Right atrium auricular region (tissue), 2 donors: ENCODE data around the gene LGR6. TPM values are rescaled to one million over a fixed set of nuclear protein-coding genes. Genes with fewer than 3 reads are reported as not detected.
A peak's percentile ranks its signal among the peaks of the same experiment; 100 is the strongest.

ENCODE experiments used
- DNase-seq: peaks from one replicate; pipeline ENCODE4 v3.0.0-alpha.2; 2019; ENCODE audit warnings: low spot score
- H3K27ac ChIP-seq, 2 donors: fragments of 200-600 bp; sonication (generic); 1 replicate in 1 of 2; 2 replicates in 1 of 2; pipeline ENCODE4 v1.5.1; 2016 to 2019
- H3K27me3 ChIP-seq, 2 donors: fragments of 200-600 bp; sonication (generic); one replicate each; pipeline versions ENCODE4 v1.5.1 to v1.6.0; 2017 to 2019
- H3K36me3 ChIP-seq: fragments of 200-600 bp; sonication (generic); one replicate; pipeline ENCODE4 v1.5.1; 2016
- H3K4me1 ChIP-seq, 2 donors: fragments of 200-600 bp; sonication (generic); one replicate each; pipeline versions ENCODE4 v1.5.1 to v1.6.0; 2017 to 2019
- H3K4me3 ChIP-seq, 2 donors: fragments of 200-600 bp; sonication (generic); 1 replicate in 1 of 2; 2 replicates in 1 of 2; pipeline ENCODE4 v1.5.1; 2017 to 2019; ENCODE audit warnings: mild to moderate bottlenecking in 1 of 2, moderate library complexity in 1 of 2
- H3K9me3 ChIP-seq, 2 donors: fragments of 200-600 bp; sonication (generic); one replicate each; pipeline ENCODE4 v1.5.1; 2019
- total RNA-seq, 2 donors: library from RNA; depleted of rRNA; stranded (reverse); fragments of >200 nt; gene quantifications; one replicate each; pipeline ENCODE4 v1.1.0, GENCODE V29; 2016
- TF ChIP-seq, protein P1 (sequence below), 2 donors: fragments of 200-600 bp; sonication (generic); IDR thresholded peaks; one replicate each; pipeline ENCODE4 v1.5.1; 2019; ENCODE audit warnings: antibody characterized with exemption in 2 of 2

Gene LGR6
- total RNA-seq, 2 donors from 2014 or later: 5.5 to 17.0 TPM

DNA sequence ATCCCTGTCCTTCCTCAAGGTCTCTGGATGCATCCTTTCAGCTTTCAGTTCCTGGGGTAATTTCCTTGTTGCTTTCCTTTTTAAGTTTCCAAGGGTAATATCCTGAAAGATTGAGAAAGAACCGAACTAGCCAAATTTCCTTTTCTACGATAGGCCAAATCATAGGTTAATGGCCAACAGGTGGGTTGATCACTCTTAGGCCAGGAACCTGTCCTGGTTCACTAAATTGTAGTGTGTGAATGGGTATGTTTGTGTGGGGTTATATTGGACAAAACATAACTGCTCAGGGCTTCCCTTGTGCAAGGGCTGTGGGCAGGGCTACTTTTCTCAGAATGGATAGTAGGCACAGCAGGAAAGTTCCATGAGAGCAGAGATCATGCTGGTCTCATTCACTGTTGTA lies 131.0 kb downstream of the LGR6 start:
- no peaks in the 10 kb centered on the region for H3K9me3 ChIP-seq
- H3K4me1 ChIP-seq: no peaks in the 10 kb centered on the region
- TF ChIP-seq, protein P1, sequence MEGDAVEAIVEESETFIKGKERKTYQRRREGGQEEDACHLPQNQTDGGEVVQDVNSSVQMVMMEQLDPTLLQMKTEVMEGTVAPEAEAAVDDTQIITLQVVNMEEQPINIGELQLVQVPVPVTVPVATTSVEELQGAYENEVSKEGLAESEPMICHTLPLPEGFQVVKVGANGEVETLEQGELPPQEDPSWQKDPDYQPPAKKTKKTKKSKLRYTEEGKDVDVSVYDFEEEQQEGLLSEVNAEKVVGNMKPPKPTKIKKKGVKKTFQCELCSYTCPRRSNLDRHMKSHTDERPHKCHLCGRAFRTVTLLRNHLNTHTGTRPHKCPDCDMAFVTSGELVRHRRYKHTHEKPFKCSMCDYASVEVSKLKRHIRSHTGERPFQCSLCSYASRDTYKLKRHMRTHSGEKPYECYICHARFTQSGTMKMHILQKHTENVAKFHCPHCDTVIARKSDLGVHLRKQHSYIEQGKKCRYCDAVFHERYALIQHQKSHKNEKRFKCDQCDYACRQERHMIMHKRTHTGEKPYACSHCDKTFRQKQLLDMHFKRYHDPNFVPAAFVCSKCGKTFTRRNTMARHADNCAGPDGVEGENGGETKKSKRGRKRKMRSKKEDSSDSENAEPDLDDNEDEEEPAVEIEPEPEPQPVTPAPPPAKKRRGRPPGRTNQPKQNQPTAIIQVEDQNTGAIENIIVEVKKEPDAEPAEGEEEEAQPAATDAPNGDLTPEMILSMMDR (IDR thresholded peaks at IDR 0.05): no peak
- no peak for DNase-seq
- H3K27ac ChIP-seq: no peak overlapping the region
- no peaks in the 10 kb centered on the region for H3K36me3 ChIP-seq
- no peaks in the 10 kb centered on the region for H3K27me3 ChIP-seq
- H3K4me3 ChIP-seq: no peak overlapping the region

DNA sequence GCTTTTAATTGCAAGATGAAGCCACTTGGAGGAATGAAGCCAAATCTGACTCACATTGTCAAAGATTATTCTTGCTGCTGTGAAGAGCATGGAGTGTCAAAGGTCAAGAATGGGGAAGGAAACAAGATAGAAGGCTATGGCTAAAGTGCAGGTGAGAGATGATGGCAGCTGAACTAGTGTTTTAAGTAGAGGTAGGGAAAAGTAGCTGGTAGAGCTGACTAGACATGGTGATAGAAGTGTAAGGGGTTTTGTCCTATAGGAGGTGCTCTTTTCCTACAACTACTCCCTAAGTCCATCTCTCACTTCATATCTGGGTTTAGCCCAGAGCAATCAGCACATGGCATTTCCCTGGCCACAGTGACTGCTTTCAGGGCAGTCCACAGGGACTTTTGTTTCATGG lies 136.3 kb downstream of the LGR6 start:
- DNase-seq: no peak
- no peaks in the 10 kb centered on the region for H3K4me1 ChIP-seq
- TF ChIP-seq, protein P1 (IDR thresholded peaks at IDR 0.05): no peak
- H3K27ac ChIP-seq: no peak overlapping the region
- no peaks in the 10 kb centered on the region for H3K27me3 ChIP-seq
- H3K9me3 ChIP-seq: no peaks in the 10 kb centered on the region
- peaks cover 14% of the 10 kb centered on the region for H3K36me3 ChIP-seq
- H3K4me3 ChIP-seq: no peak overlapping the region

DNA sequence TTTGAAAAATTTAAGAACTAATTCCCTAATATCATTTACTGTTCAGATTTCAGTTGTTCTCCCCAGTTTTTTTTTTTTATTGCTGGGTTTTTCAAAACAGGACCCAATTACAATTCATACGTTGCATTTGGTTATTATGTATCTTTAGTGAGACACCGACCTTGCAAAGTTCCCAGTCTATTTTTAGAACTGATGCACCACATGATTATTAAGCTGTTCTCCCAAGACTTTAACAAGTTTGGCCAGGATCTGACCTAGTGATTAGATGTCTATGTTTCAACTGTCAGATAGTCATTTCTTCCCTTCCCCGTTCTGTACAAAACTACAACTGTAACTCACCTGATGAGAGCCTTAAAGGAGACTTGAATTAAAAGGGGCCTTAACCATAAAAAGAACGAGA lies 140.3 kb downstream of the LGR6 start:
- TF ChIP-seq, protein P1 (IDR thresholded peaks at IDR 0.05): no peak
- Histone ChIP-seq H3K27me3 (no peaks in the 10 kb centered on the region), H3K4me3 (no peak overlapping the region), H3K9me3 (no peaks in the 10 kb centered on the region), H3K36me3 (peaks cover 14% of the 10 kb centered on the region), H3K27ac (no peak overlapping the region), H3K4me1 (no peaks in the 10 kb centered on the region)
- DNase-seq: no peak

DNA sequence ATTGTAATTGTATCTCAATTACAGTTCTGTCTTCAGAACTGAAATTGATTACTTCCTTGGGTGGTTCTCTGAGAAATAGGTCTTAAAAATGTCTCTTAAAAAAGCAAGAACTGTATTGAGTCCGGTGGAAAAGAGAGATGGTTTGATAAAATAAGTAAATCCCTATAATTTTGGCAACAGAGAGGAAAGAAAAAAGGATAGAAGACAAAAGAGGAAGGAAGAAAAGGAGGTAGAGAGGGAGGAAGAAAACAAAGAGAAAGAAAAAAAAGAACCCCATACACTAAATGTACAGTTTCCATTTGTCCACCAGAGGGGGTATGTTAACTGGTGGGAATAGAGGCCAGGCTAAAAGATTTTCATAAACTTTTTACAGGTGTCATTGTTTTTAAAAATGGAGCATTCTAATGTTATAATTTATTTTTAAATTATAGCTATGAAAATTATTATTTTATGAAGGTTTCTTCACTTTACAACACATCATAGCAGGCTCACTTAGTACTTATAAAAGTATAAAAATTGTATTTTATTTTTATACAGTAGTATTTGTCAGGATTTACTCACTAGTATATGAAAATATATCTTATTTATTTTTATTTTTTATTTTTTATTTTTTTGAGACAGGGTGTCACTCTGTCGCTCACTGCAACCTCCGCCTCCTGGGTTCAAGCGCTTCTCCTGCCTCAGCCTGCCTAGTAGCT lies 150.2 kb downstream of the LGR6 start:
- no peaks in the 10 kb centered on the region for H3K36me3 ChIP-seq
- H3K4me3 ChIP-seq: no peak overlapping the region
- H3K4me1 ChIP-seq: peaks cover 0 to 15% of the 10 kb centered on the region in 2 donors
- H3K27ac ChIP-seq: no peak overlapping the region
- TF ChIP-seq, protein P1 (IDR thresholded peaks at IDR 0.05): peak; percentile 57 to 82
- no peaks in the 10 kb centered on the region for H3K27me3 ChIP-seq
- DNase-seq: no peak
- H3K9me3 ChIP-seq: no peaks in the 10 kb centered on the region

DNA sequence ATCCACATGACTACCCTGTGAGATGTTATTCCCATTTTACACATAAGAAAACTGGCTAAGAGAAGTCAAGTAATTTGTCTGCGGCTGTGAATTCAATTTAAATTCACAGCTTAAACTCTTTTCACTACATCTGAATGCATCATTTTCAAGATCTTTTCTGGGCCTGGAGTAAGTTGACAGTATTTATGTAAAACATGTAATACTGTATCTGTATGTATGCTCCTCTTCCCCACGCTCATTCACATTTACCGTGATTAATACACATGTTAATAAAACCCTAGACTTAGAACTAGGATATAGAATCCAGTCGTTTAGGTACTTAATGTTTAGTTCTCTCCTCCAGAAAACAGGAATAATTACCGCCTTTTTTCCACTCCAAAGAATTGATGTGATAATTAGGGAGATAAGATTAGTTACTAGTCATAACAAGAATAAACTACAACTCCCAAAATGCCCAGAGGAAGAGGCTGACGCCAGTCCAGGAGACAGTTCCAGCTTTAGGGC lies 154.5 kb downstream of the LGR6 start:
- Histone ChIP-seq H3K4me3 (no peak overlapping the region), H3K36me3 (no peaks in the 10 kb centered on the region), H3K27me3 (no peaks in the 10 kb centered on the region), H3K9me3 (no peaks in the 10 kb centered on the region), H3K4me1 (peaks cover 0 to 24% of the 10 kb centered on the region in 2 donors), H3K27ac (peak overlapping the region; percentile 38 to 89)
- TF ChIP-seq, protein P1 (IDR thresholded peaks at IDR 0.05): no peak
- DNase-seq: no peak
